ENCODE measurements around the gene NALCN. TPM values are rescaled to one million over a fixed set of nuclear protein-coding genes. Genes with fewer than 3 reads are reported as not detected.

The NALCN gene
- total RNA-seq, 4 donors from 2014 or later = 0.62 to 0.87 TPM; not detected in 2

DNA sequence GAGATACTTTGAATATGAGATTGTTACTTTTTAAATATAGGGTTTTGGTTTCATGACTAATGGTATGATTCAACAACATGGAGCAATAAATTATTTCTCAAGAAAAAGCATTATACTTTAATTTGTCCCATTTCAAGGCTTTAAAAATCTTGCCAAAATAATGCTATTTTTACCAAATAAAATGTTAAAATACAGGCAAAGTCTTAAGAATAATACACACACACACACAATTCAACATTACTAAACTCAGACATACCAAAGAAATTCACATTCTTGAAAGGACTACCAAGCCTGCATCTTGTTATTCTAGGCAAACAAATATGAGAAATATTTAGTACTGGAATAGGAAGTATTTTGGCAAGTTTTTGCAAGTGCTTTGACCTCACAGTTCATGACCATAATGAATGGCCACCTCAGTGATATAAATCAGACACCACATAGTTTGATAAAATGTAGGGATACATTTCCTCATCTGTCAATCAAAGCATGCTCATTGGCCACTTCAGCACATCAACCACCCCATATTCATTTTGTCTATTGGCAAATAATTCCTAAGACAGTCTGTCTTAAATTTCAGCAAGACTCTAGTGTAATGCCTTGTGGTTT, 107.2 kb downstream of the NALCN start:
- DNase-seq (no peak), ATAC-seq (no peak)
- Histone ChIP-seq H3K27ac (no peak overlapping the region), H3K4me1 (no peaks in the 10 kb centered on the region), H3K4me3 (no peak overlapping the region), H3K9me3 (no peaks in the 10 kb centered on the region), H3K36me3 (no peaks in the 10 kb centered on the region), H3K27me3 (no peaks in the 10 kb centered on the region)
- no peak for TF ChIP-seq POLR2A (IDR thresholded peaks at IDR 0.05)
- TF ChIP-seq, protein P1, sequence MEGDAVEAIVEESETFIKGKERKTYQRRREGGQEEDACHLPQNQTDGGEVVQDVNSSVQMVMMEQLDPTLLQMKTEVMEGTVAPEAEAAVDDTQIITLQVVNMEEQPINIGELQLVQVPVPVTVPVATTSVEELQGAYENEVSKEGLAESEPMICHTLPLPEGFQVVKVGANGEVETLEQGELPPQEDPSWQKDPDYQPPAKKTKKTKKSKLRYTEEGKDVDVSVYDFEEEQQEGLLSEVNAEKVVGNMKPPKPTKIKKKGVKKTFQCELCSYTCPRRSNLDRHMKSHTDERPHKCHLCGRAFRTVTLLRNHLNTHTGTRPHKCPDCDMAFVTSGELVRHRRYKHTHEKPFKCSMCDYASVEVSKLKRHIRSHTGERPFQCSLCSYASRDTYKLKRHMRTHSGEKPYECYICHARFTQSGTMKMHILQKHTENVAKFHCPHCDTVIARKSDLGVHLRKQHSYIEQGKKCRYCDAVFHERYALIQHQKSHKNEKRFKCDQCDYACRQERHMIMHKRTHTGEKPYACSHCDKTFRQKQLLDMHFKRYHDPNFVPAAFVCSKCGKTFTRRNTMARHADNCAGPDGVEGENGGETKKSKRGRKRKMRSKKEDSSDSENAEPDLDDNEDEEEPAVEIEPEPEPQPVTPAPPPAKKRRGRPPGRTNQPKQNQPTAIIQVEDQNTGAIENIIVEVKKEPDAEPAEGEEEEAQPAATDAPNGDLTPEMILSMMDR (IDR thresholded peaks at IDR 0.05 in 4 of 5, conservative IDR thresholded peaks at IDR 0.05 in 1 of 5) = no peak
- in situ Hi-C loops (cut with MboI; ENCODE audit: low sequenced_read_pairs in 4 of 4) (no loop called here), intact Hi-C loops (cut with DNase I; ENCODE audit: low total_unique reads) (no loop called here)

DNA sequence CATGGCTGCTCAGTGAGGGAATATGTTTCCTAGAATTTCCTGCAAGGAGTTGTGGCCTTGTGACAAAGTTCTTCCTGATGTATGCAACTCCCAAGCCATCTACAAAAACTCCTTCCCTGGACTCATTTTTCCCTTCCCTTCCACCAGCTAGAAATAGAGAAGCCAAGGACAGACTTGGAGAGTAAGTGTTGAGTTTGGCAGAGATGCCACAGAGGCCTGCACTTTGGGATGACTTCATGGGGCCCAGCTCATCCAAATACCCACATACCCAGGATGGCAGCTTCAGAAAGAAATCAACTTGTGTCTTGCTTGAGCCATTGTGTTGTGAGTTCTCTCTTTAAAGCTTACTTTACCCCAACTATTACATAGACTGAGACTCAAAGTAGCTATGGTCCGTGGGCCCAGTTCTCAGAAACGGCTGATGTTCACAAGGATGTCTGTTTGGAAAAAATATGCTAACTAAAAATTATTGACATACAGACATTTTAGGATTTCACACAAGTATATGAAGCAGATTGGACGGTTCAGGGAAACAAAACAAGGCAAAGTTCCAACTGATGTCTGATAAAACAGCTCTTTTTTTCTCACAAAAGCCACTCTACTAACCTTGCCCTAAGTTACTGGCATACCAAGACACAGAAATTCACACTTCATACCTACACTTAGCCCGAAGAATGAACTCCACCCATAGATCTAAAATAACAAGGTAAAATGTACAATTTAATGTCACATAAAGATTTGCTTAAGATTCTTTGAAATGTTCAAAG, 107.9 kb downstream of the NALCN start:
- in situ Hi-C loops (cut with MboI; ENCODE audit: low sequenced_read_pairs in 4 of 4) = no loop called here
- intact Hi-C loops (cut with DNase I; ENCODE audit: low total_unique reads) = no loop called here
- Histone ChIP-seq H3K27ac (no peak overlapping the region), H3K4me1 (no peaks in the 10 kb centered on the region), H3K9me3 (no peaks in the 10 kb centered on the region), H3K27me3 (no peaks in the 10 kb centered on the region), H3K4me3 (no peak overlapping the region), H3K36me3 (no peaks in the 10 kb centered on the region)
- DNase-seq = no peak
- no peak for ATAC-seq
- TF ChIP-seq POLR2A (IDR thresholded peaks at IDR 0.05) = no peak
- TF ChIP-seq, protein P1 (IDR thresholded peaks at IDR 0.05 in 4 of 5, conservative IDR thresholded peaks at IDR 0.05 in 1 of 5) = no peak

DNA sequence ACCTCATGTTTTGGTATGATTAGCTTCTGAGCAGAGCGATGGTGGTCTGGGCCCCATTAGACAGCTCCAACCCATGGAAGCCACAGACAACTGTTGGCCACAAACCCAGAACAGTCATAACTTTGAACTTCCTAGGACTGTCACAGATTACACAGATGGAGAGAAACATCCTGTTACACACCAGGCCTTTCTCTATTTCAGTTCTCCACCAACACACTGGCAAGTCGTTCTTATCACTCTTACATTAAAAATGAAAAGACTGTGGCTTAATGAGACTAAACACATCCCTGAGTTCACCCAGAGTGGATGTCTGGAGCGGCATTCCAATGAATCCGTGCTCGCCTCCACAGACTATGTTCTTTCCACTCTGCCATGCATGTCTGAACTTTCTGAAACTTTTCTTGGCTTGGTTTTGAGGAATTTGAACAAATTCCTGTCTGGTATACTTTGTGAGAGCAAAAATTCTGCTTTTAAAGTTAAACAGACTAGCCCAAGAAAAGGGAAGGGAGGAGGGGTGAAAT, 109.1 kb downstream of the NALCN start:
- Histone ChIP-seq H3K4me3 (no peak overlapping the region), H3K9me3 (no peaks in the 10 kb centered on the region), H3K27me3 (no peaks in the 10 kb centered on the region), H3K4me1 (no peaks in the 10 kb centered on the region), H3K27ac (no peak overlapping the region), H3K36me3 (no peaks in the 10 kb centered on the region)
- ATAC-seq (no peak), DNase-seq (no peak)
- intact Hi-C loops (cut with DNase I; ENCODE audit: low total_unique reads) = no loop called here
- TF ChIP-seq POLR2A (IDR thresholded peaks at IDR 0.05) = no peak
- TF ChIP-seq, protein P1 (IDR thresholded peaks at IDR 0.05 in 4 of 5, conservative IDR thresholded peaks at IDR 0.05 in 1 of 5) = no peak
- in situ Hi-C loops (cut with MboI; ENCODE audit: low sequenced_read_pairs in 4 of 4) = no loop called here

DNA sequence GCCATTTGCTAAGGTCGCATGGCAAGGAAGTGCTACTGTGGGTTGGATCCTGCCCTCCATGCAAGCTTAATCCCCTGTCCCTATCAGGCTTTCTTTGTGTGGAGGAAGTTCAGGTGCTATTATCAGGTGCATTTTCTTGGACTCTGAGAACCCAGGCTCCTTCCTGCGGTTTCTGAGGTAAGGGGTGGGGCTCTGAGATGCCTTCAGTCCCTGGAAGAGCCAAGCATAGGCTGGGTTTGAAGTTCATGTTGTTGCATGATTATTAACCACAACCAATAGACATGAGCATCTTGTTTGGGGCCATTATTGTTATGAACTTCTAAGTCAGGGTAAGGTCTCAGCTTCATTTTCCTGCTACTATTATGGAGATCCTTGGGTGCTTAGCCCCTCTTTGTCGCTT, 109.5 kb downstream of the NALCN start:
- no peak overlapping the region for H3K27ac ChIP-seq
- ATAC-seq (no peak), DNase-seq (no peak)
- H3K36me3 ChIP-seq = no peaks in the 10 kb centered on the region
- in situ Hi-C loops (cut with MboI; ENCODE audit: low sequenced_read_pairs in 4 of 4) (no loop called here), intact Hi-C loops (cut with DNase I; ENCODE audit: low total_unique reads) (no loop called here)
- H3K27me3 ChIP-seq = no peaks in the 10 kb centered on the region
- H3K9me3 ChIP-seq = no peaks in the 10 kb centered on the region
- H3K4me3 ChIP-seq = no peak overlapping the region
- TF ChIP-seq, protein P1 (IDR thresholded peaks at IDR 0.05 in 4 of 5, conservative IDR thresholded peaks at IDR 0.05 in 1 of 5) = no peak
- no peak for TF ChIP-seq POLR2A (IDR thresholded peaks at IDR 0.05)
- no peaks in the 10 kb centered on the region for H3K4me1 ChIP-seq

Measured in gastrocnemius medialis (tissue), 4 donors.